Esophagus muscularis mucosa (tissue), 4 donors: ENCODE results near the gene MAGEA8. TPM values are rescaled to one million over a fixed set of nuclear protein-coding genes. Genes with fewer than 3 reads are reported as not detected.
"Not testable (repeated sequence)": the region's sequence is repeated elsewhere in the genome, so short reads cannot be mapped to it uniquely, and the experiment has no call there.

Source experiments
- DNase-seq: peaks from one replicate; pipeline ENCODE4 v3.0.0-alpha.2; 2017; ENCODE audit errors: extremely low spot score
- H3K27ac ChIP-seq, 4 donors: fragments of 200-600 bp; sonication (generic); replicated peaks in 1 of 4; 1 replicate in 3 of 4; 2 replicates in 1 of 4; pipeline ENCODE4 v1.5.1; 2016 to 2019; ENCODE audit warnings: mild to moderate bottlenecking in 1 of 4
- H3K27me3 ChIP-seq, 4 donors: fragments of 200-600 bp; sonication (generic); one replicate each; pipeline versions ENCODE4 v1.5.1 to v1.6.0; 2016 to 2019
- H3K36me3 ChIP-seq, 4 donors: fragments of 200-600 bp; sonication (generic); one replicate each; pipeline ENCODE4 v1.5.1; 2016 to 2019
- H3K4me1 ChIP-seq, 4 donors: fragments of 200-600 bp; sonication (generic); one replicate each; pipeline ENCODE4 v1.5.1; 2016 to 2019
- H3K4me3 ChIP-seq, 4 donors: fragments of 200-600 bp; sonication (generic); 1 replicate in 2 of 4; 2 replicates in 2 of 4; pipeline ENCODE4 v1.5.1; 2016 to 2019; ENCODE audit warnings: mild to moderate bottlenecking in 4 of 4, moderate library complexity in 1 of 4
- H3K9me3 ChIP-seq, 4 donors: fragments of 200-600 bp; sonication (generic); 1 replicate in 3 of 4; 2 replicates in 1 of 4; pipeline ENCODE4 v1.5.1; 2016 to 2019
- CTCF ChIP-seq, 3 experiments: fragments of 200-600 bp in 2 of 3; fragments of 450-650 bp in 1 of 3; sonication (generic) in 2 of 3; IDR thresholded peaks; one replicate each; pipeline ENCODE4 v1.5.1; 2017 to 2019; ENCODE audit warnings: antibody characterized with exemption in 3 of 3, mild to moderate bottlenecking in 2 of 3, moderate library complexity in 1 of 3
- EP300 ChIP-seq: sonication (generic); formaldehyde crosslinking; IDR thresholded peaks from one replicate; pipeline ENCODE4 v1.6.1; 2017; ENCODE audit warnings: antibody characterized with exemption
- POLR2A ChIP-seq: fragments of 450-650 bp; IDR thresholded peaks from one replicate; pipeline ENCODE4 v1.6.1; 2017; ENCODE audit warnings: antibody characterized with exemption, moderate library complexity, mild to moderate bottlenecking, low read depth
- POLR2AphosphoS5 ChIP-seq, 2 donors: sonication (generic); formaldehyde crosslinking; IDR thresholded peaks; one replicate each; pipeline ENCODE4 v1.6.1; 2017; ENCODE audit warnings: antibody characterized with exemption in 2 of 2
- WGBS: methylation state at CpG from one replicate; pipeline ENCODE4 v1.1.5; 2018; 5-methylcytosine and 5-hydroxymethylcytosine counted together
- intact Hi-C: fragments of 100-400 bp; cut with DNase I; formaldehyde crosslinking; loops from one replicate; pipeline ENCODE4 v1.15.1; 2023
- total RNA-seq, 4 donors: library from RNA; depleted of rRNA; stranded (reverse); fragments of >200 nt; gene quantifications; one replicate each; pipeline versions ENCODE4 v1.1.0 to v1.2.1, GENCODE V29; 2016

Gene MAGEA8
- total RNA-seq, 4 donors from 2014 or later: not detected

GRCh38 chrX:149909324-149910177 is 28.6 kb downstream of the MAGEA8 start:
- 92% methylated on average over 2 of the region's 4 CpGs for WGBS
- intact Hi-C loops: no loop called here
- DNase-seq: no peak
- H3K9me3 ChIP-seq: no peaks in the 10 kb centered on the region
- H3K27ac ChIP-seq: no peak overlapping the region
- H3K4me1 ChIP-seq: no peaks in the 10 kb centered on the region
- H3K27me3 ChIP-seq: no peaks in the 10 kb centered on the region
- TF ChIP-seq POLR2AphosphoS5 (IDR thresholded peaks at IDR 0.05): no peak
- no peak for TF ChIP-seq POLR2A
- TF ChIP-seq EP300: no peak
- TF ChIP-seq CTCF (IDR thresholded peaks at IDR 0.05): no peak
- no peak overlapping the region for H3K4me3 ChIP-seq
- no peaks in the 10 kb centered on the region for H3K36me3 ChIP-seq

- Histone ChIP-seq H3K4me3 (no peak overlapping the region), H3K9me3 (no peaks in the 10 kb centered on the region), H3K36me3 (no peaks in the 10 kb centered on the region), H3K27ac (no peak overlapping the region), H3K27me3 (no peaks in the 10 kb centered on the region), H3K4me1 (no peaks in the 10 kb centered on the region)
- intact Hi-C loops: no loop called here
- no peak for DNase-seq
- 86% methylated on average over 9 of the region's 9 CpGs for WGBS
- TF ChIP-seq POLR2A: no peak
- TF ChIP-seq POLR2AphosphoS5 (IDR thresholded peaks at IDR 0.05): no peak
- no peak for TF ChIP-seq CTCF (IDR thresholded peaks at IDR 0.05)
- TF ChIP-seq EP300: no peak
These were observed 29.3 kb downstream of the MAGEA8 start for GRCh38 chrX:149910178-149910695.

GRCh38 chrX:149916745-149917392 is 35.9 kb downstream of the MAGEA8 start:
- H3K36me3 ChIP-seq: no peaks in the 10 kb centered on the region
- 76% methylated on average over 3 of the region's 3 CpGs for WGBS

GRCh38 chrX:149923836-149924235 is 42.9 kb downstream of the MAGEA8 start:
- H3K27ac ChIP-seq, H3K27me3 ChIP-seq, intact Hi-C loops, H3K36me3 ChIP-seq, H3K9me3 ChIP-seq, DNase-seq, H3K4me1 ChIP-seq, H3K4me3 ChIP-seq: not testable (repeated sequence)
- no CpG with 5 or more reads among the region's 4 CpGs for WGBS

More at GRCh38 chrX:149916745-149917392, 35.9 kb downstream of the MAGEA8 start:
- H3K27me3 ChIP-seq: no peaks in the 10 kb centered on the region
- no peak overlapping the region for H3K27ac ChIP-seq
- no peaks in the 10 kb centered on the region for H3K9me3 ChIP-seq
- TF ChIP-seq POLR2A (no peak), POLR2AphosphoS5 (IDR thresholded peaks at IDR 0.05) (no peak), EP300 (no peak), CTCF (IDR thresholded peaks at IDR 0.05) (no peak)
- no peak for DNase-seq
- no peak overlapping the region for H3K4me3 ChIP-seq
- no peaks in the 10 kb centered on the region for H3K4me1 ChIP-seq
- intact Hi-C loops: no loop called here

GRCh38 chrX:149924434-149924833 is 43.5 kb downstream of the MAGEA8 start:
- H3K27ac ChIP-seq, DNase-seq, H3K27me3 ChIP-seq, H3K4me1 ChIP-seq, H3K36me3 ChIP-seq, H3K4me3 ChIP-seq, H3K9me3 ChIP-seq, intact Hi-C loops: not testable (repeated sequence)
- no CpG with 5 or more reads among the region's 5 CpGs for WGBS

- H3K4me3 ChIP-seq, intact Hi-C loops, H3K27ac ChIP-seq, H3K9me3 ChIP-seq, H3K36me3 ChIP-seq, H3K4me1 ChIP-seq, H3K27me3 ChIP-seq, DNase-seq: not testable (repeated sequence)
- no CpG with 5 or more reads among the region's 8 CpGs for WGBS
These were observed 46.4 kb downstream of the MAGEA8 start for GRCh38 chrX:149927245-149927963.

GRCh38 chrX:149927964-149928258 is 46.9 kb downstream of the MAGEA8 start:
- no CpG with 5 or more reads among the region's 1 CpG for WGBS

GRCh38 chrX:149928635-149929034 is 47.7 kb downstream of the MAGEA8 start:
- no CpG with 5 or more reads among the region's 1 CpG for WGBS
- H3K27me3 ChIP-seq, DNase-seq, intact Hi-C loops, H3K27ac ChIP-seq, H3K36me3 ChIP-seq, H3K4me3 ChIP-seq, H3K4me1 ChIP-seq, H3K9me3 ChIP-seq: not testable (repeated sequence)

More at GRCh38 chrX:149927964-149928258, 46.9 kb downstream of the MAGEA8 start:
- H3K27me3 ChIP-seq, intact Hi-C loops, H3K4me1 ChIP-seq, DNase-seq, H3K36me3 ChIP-seq, H3K4me3 ChIP-seq, H3K27ac ChIP-seq, H3K9me3 ChIP-seq: not testable (repeated sequence)
